Measurements from ENCODE around the gene INPP5F.

- TF ChIP-seq CREB5 (CRISPR knock-in tag; IDR thresholded peaks at IDR 0.05; ENCODE audit: low read depth) (no peak), RARB (CRISPR knock-in tag; IDR thresholded peaks at IDR 0.05) (no peak), ZFP3 (CRISPR knock-in tag; IDR thresholded peaks at IDR 0.05) (no peak), SNAI2 (CRISPR knock-in tag; IDR thresholded peaks at IDR 0.05) (no peak), PATZ1 (CRISPR knock-in tag; IDR thresholded peaks at IDR 0.05; ENCODE audit: borderline replicate concordance) (no peak), ZC3H10 (CRISPR knock-in tag; IDR thresholded peaks at IDR 0.05) (no peak), ARNTL (CRISPR knock-in tag; IDR thresholded peaks at IDR 0.05; ENCODE audit: borderline replicate concordance, low read depth) (no peak), ZFP30 (CRISPR knock-in tag; IDR thresholded peaks at IDR 0.05) (no peak), OSR1 (CRISPR knock-in tag; IDR thresholded peaks at IDR 0.05) (no peak)
Observed at GRCh38 chr10:119805702-119806230, 79.9 kb downstream of the INPP5F start.

All from SK-N-SH treated with all-trans-retinoic acid at 6 μM for 48 hours (cell line).